ENCODE results near the gene RFWD3. TPM values are rescaled to one million over a fixed set of nuclear protein-coding genes. Genes with fewer than 3 reads are reported as not detected.

RFWD3 gene
- total and polyA plus RNA-seq, 2 of the 8 experiments (the other 6 are each of a cell fraction or from before 2014, with no cell fraction given): 67.1 to 114 TPM

GRCh38 chr16:74586948-74587347 is 79.7 kb downstream of the RFWD3 start:
- no peak overlapping the region for H2AFZ ChIP-seq (ENCODE audit: low read length)
- H4K8ac ChIP-seq (ENCODE audit: extremely low read depth, insufficient read depth, low read length): no peak overlapping the region
- no peak overlapping the region for H2BK120ac ChIP-seq (replicated peaks; ENCODE audit: low read depth, low read length)
- H4K5ac ChIP-seq (ENCODE audit: insufficient read length, low read depth, low read length): no peak overlapping the region
- POLR2A ChIA-PET (ENCODE audit: partially characterized antibody): no interaction called here
- H2BK15ac ChIP-seq (ENCODE audit: low read length): no peak overlapping the region
- H3K36me3 ChIP-seq (ENCODE audit: control insufficient read depth in 2 of 4, insufficient read depth in 4 of 4, low read length in 3 of 4): no peaks in the 10 kb centered on the region
- no peak overlapping the region for H3K4me2 ChIP-seq (ENCODE audit: insufficient read depth in 1 of 2, low read depth in 2 of 2, low read length in 2 of 2)
- H3K18ac ChIP-seq (ENCODE audit: extremely low read depth, low read length): no peak overlapping the region
- H2BK20ac ChIP-seq (ENCODE audit: low read length): no peak overlapping the region
- no peak for FAIRE-seq
- 88% methylated on average over 6 of the region's 6 CpGs; no CpG with 5 or more reads in 1 of the 2 experiments for WGBS, 2 experiments (ENCODE audit: extremely low coverage in 1 of 2, insufficient coverage in 1 of 2, insufficient read length in 1 of 2, insufficient replicate concordance in 2 of 2, low coverage in 1 of 2, low lambda C conversion rate in 2 of 2, missing lambda C conversion rate in 1 of 2)
- no peak overlapping the region for H3K27ac ChIP-seq (ENCODE audit: low read depth, low read length)
- CTCF ChIA-PET (ENCODE audit: partially characterized antibody): no interaction called here
- H3K79me2 ChIP-seq (ENCODE audit: control insufficient read depth in 1 of 2, insufficient read depth in 2 of 2, low read length in 2 of 2): peaks cover 12 to 84% of the 10 kb centered on the region in 2 experiments
- H2BK12ac ChIP-seq (ENCODE audit: low read depth, low read length): no peak overlapping the region
- no peak for DNase-seq (ENCODE audit: low read depth in 1 of 2, low spot score in 2 of 2)
- H3K9ac ChIP-seq (replicated peaks in 1 of 4; ENCODE audit: extremely low read depth in 1 of 4, low read depth in 3 of 4, low read length in 3 of 4): no peak overlapping the region
- no peak overlapping the region for H3K23ac ChIP-seq (ENCODE audit: insufficient read length)
- H3K4me1 ChIP-seq (replicated peaks in 1 of 4; ENCODE audit: control insufficient read depth in 3 of 4, insufficient read depth in 4 of 4, low read length in 3 of 4): peaks cover 0 to 2% (median 0%) of the 10 kb centered on the region in 4 experiments; a peak in 1 of 7 replicates
- no peaks in the 10 kb centered on the region for H3K23me2 ChIP-seq (ENCODE audit: low read depth, low read length)
- H3K79me1 ChIP-seq (ENCODE audit: low read depth, low read length): peaks cover 4% of the 10 kb centered on the region
- H3K56ac ChIP-seq (replicated peaks; ENCODE audit: insufficient read length, low read depth, low read length): no peak overlapping the region
- no peak overlapping the region for H4K91ac ChIP-seq (replicated peaks; ENCODE audit: insufficient read length, low read length)
- no peak overlapping the region for H2BK5ac ChIP-seq (ENCODE audit: low read depth, low read length)
- H3K9me3 ChIP-seq (ENCODE audit: insufficient read depth in 2 of 2, low read depth in 1 of 2, low read length in 1 of 2): no peaks in the 10 kb centered on the region
- no peak overlapping the region for H3K4me3 ChIP-seq (ENCODE audit: extremely low read depth in 1 of 4, insufficient read depth in 2 of 4, low read depth in 3 of 4, low read length in 4 of 4)
- peaks cover 0 to 10% of the 10 kb centered on the region in 2 experiments for H4K20me1 ChIP-seq (replicated peaks in 1 of 2; ENCODE audit: control insufficient read depth in 1 of 2, insufficient read depth in 2 of 2, low read length in 2 of 2)
- no peak overlapping the region for H2AK5ac ChIP-seq (ENCODE audit: low read depth, low read length)
- H3K27me3 ChIP-seq (replicated peaks in 1 of 4; ENCODE audit: control insufficient read depth in 3 of 4, extremely low read depth in 1 of 4, insufficient read depth in 3 of 4, low read length in 3 of 4): no peaks in the 10 kb centered on the region
- H3K14ac ChIP-seq (ENCODE audit: insufficient read length): no peak overlapping the region
- H3K4ac ChIP-seq (replicated peaks; ENCODE audit: insufficient read length, low read depth, low read length): no peak overlapping the region
- TF ChIP-seq SAP30 (IDR thresholded peaks at IDR 0.05; ENCODE audit: insufficient read depth, insufficient replicate concordance, low read length) (no peak), SIN3A (conservative IDR thresholded peaks at IDR 0.05 in 1 of 2, IDR thresholded peaks at IDR 0.05 in 1 of 2; ENCODE audit: low read depth in 1 of 2, low read length in 2 of 2) (no peak), TAF7 (optimal IDR thresholded peaks at IDR 0.05; ENCODE audit: borderline replicate concordance, low read depth, low read length) (no peak), CBX5 (IDR thresholded peaks at IDR 0.05; ENCODE audit: low read depth, low read length) (no peak), KDM1A (IDR thresholded peaks at IDR 0.05; ENCODE audit: borderline replicate concordance, low read length) (no peak), USF2 (IDR thresholded peaks at IDR 0.05; ENCODE audit: low read length) (no peak), SIX5 (IDR thresholded peaks at IDR 0.05; ENCODE audit: low read depth, low read length) (no peak), HDAC2 (IDR thresholded peaks at IDR 0.05; ENCODE audit: borderline replicate concordance in 1 of 2, low read depth in 2 of 2, low read length in 2 of 2) (no peak), BACH1 (IDR thresholded peaks at IDR 0.05; ENCODE audit: low read length) (no peak), CTCF (IDR thresholded peaks at IDR 0.05; ENCODE audit: control extremely low read depth in 1 of 3, insufficient read depth in 1 of 3, low read depth in 1 of 3, low read length in 3 of 3) (no peak)

Data from H1 (cell line).